Activated naive CD4-positive, alpha-beta T cell treated with anti-CD3 and anti-CD28 coated beads, Interleukin-2, amount 50 U/mL, for 72 hours (primary cell): ENCODE data around the gene NAT10. TPM values are rescaled to one million over a fixed set of nuclear protein-coding genes. Genes with fewer than 3 reads are reported as not detected.
"Not testable (repeated sequence)": the region's sequence is repeated elsewhere in the genome, so short reads cannot be mapped to it uniquely, and the experiment has no call there.

Experiments
- ATAC-seq, 2 donors: fragments of 150-1000 bp; cut with Tn5 transposase; 2 replicates each; pipeline ENCODE4 v1.10.0; 2021; ENCODE audit warnings: mild to moderate bottlenecking in 2 of 2, moderate library complexity in 2 of 2
- DNase-seq, 2 donors: peaks; one replicate each; pipeline ENCODE4 v3.0.0; 2021 to 2022; ENCODE audit warnings: low spot score in 2 of 2
- H3K27ac Mint-ChIP-seq, 2 donors: one replicate each; pipeline ENCODE4 v1.8.0; 2022; ENCODE audit warnings: mild to moderate bottlenecking in 2 of 2, mixed read lengths in 2 of 2
- H3K36me3 Mint-ChIP-seq, 2 donors: one replicate each; pipeline ENCODE4 v1.8.0; 2022; ENCODE audit warnings: mixed read lengths in 2 of 2
- H3K9me3 Mint-ChIP-seq, 2 donors: one replicate each; pipeline ENCODE4 v1.8.0; 2022; ENCODE audit warnings: mixed read lengths in 2 of 2
- total RNA-seq, 2 donors: library from RNA; stranded (reverse); gene quantifications; one replicate each; pipeline ENCODE4 v1.2.3, GENCODE V29; 2022

Gene NAT10
- total RNA-seq, 2 donors from 2014 or later: 53.9 to 154 TPM

DNA sequence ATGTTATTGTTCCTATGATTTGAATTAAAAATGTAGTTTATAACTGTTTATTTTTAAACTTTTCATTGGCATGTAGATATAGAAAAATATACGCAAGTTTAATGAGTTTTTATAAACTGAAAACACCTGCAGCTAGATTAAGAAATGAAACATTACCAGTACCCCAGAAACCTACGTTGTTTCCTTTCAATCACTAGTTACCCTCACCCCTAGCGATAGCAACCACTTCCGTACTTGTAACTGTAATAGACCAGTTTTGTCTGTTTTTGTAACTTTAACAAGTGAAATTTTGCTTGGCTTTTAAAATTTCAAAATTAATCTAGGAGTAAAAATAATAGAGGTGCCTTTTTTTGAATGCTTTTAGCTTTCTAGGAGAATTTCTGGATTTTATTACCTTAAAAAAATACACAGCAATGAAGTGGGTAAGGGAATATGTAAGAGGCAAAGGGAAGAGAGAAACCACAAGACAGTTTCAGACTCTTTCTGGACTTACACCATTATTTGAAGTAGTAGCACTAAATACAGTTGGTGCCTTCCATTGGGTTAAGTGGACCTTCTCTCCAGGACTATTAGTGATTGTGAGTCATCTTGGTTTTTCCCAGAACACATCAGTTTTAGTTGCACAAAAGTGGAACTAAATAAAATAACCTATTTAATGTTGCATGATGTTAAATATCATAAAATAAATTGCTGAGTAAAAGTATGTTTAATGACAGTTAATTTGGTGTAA, 18.7 kb upstream of the NAT10 start:
- Mint-ChIP-seq H3K9me3 (no peaks in the 10 kb centered on the region), H3K36me3 (peaks cover 30 to 45% of the 10 kb centered on the region in 2 donors), H3K27ac (peak overlapping the region in 1 of 2 donors; percentile 9)
- ATAC-seq (peak in 1 of 2 donors; percentile 49), DNase-seq (no peak)

DNA sequence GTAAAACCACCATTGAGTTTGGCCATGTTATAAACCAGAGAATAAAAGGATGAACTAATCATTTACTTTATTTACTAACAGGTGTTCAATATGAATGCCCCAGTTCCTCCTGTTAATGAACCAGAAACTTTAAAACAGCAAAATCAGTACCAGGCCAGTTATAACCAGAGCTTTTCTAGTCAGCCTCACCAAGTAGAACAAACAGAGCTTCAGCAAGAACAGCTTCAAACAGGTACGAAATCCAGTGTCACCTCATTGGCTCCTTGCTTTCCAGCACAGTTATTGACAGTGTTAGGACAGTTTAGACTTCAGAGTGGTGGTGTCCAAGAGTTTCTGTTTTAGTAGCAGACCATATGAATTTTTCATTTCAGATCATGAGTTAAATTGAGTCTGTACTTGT, 13.6 kb upstream of the NAT10 start:
- ATAC-seq: no peak
- Mint-ChIP-seq H3K9me3 (no peaks in the 10 kb centered on the region), H3K27ac (no peak overlapping the region), H3K36me3 (peaks cover 5 to 32% of the 10 kb centered on the region in 2 donors)
- DNase-seq: no peak

DNA sequence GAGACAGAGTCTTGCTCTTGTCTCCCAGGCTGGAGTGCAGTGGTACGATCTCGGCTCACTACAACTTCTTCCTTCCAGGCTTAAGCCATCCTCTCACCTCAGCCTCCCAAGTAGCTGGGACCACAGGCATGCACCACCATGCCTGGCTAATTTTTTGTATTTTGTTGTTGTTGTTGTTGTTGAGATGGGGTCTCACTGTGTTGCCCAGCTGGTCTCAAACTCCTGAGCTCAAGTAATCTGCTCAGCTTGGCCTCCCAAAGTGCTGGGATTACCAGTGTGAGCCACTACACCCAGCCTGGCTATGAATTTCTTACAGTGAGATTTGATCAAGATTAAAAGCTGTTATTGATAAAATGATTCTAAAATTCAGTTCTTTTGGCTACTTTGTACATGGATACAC, 10.5 kb upstream of the NAT10 start:
- peaks cover 9 to 24% of the 10 kb centered on the region in 2 donors for H3K36me3 Mint-ChIP-seq
- not testable (repeated sequence) for DNase-seq, H3K9me3 Mint-ChIP-seq, ATAC-seq
- peak overlapping the region; percentile 48 to 66 for H3K27ac Mint-ChIP-seq

DNA sequence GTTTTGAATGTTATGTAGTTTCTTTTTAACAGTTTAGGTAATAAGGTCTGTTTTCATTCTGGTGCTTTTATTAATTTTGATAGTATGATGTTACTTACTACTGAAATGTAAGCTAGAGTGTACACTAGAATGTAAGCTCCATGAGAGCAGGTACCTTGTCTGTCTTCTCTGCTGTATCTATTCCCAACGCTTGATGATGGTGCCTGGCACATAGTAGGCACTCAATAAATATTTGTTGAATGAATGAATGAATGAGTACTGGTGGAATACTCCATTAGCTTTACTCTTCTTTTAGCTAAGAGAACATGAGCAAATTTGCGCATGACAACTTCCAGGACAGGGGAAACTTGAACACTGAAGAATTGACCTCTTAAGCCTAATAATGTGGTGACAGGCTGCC, 6.6 kb upstream of the NAT10 start:
- Mint-ChIP-seq H3K9me3 (no peaks in the 10 kb centered on the region), H3K27ac (peak overlapping the region in 1 of 2 donors; percentile 36), H3K36me3 (peaks cover 4 to 16% of the 10 kb centered on the region in 2 donors)
- DNase-seq (no peak), ATAC-seq (no peak)

DNA sequence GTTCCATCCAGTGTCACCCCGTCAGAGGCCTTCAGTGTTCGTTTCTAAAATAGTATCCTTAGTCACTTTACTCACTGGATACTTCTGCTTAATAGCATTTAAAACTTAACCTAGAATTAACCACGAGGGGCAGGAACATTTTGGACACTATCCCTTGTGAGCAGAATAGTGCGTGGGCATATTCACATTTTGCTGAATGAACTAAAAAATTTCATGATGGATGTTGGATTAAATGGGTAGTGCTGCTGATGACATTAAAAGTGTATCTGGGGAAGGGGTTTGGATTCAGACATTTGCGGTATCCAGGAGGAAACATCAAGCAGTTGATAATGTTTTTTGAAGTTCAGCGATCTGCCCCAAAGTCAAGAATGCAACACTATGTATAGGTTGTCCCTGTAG, 750 bp upstream of the NAT10 start:
- Mint-ChIP-seq H3K36me3 (peaks cover 23 to 24% of the 10 kb centered on the region in 2 donors), H3K27ac (peak overlapping the region; percentile 99), H3K9me3 (no peaks in the 10 kb centered on the region)
- DNase-seq: no peak
- ATAC-seq: no peak

DNA sequence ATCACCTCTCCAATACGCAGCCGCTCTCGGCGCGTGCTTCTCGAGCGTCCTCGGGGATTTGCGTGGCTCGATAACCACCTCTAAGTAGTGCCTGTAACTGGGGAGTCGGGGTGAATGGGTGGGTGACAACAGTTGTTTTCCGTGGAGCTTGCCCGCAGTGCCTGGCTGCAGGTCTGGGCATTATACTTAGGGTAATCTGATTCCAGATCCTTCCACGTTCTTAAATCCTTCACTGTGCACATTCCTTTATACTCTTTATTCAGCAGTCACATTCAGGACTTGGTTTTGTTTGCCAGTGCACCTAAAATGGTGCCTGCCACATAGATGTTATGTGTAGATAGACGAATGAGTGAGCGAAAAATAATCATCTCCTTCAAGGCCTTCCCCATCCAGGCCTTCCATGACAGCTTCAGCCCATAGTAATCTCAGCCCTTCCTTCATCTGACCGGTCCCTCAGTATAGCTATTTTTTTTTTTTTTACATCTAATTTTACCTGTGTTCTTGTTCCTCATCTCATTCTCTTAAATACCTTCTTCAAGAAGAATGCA, 602 bp downstream of the NAT10 start:
- H3K36me3 Mint-ChIP-seq: peaks cover 29% of the 10 kb centered on the region in 2 donors
- DNase-seq: no peak
- H3K27ac Mint-ChIP-seq: peak overlapping the region; percentile 99
- ATAC-seq: no peak
- no peaks in the 10 kb centered on the region for H3K9me3 Mint-ChIP-seq

DNA sequence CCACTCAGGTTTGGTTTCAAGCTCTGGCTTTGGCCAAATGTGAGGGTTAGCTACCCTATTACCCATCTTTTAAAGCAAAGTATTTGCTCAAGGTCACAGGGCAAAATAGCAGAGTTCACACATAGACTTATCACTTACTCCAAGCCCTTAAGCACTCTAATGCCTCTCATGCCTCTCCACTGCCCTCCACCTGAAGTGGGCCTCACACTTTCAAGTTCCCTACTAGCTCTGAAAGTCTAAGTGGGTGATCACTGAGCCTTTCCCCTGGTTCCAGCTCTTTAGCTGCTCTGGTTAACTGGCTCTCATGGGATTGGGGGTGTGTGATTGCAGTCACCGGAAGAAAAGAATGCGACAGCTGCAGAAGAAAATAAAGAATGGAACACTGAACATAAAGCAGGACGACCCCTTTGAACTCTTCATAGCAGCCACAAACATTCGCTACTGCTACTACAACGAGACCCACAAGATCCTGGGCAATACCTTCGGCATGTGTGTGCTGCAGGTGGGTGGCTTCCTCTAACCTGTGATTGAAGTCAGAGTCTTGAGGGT, 6.4 kb downstream of the NAT10 start:
- no peaks in the 10 kb centered on the region for H3K9me3 Mint-ChIP-seq
- H3K36me3 Mint-ChIP-seq: peaks cover 28 to 43% of the 10 kb centered on the region in 2 donors
- DNase-seq (no peak), ATAC-seq (no peak)
- peak overlapping the region in 1 of 2 donors; percentile 57 for H3K27ac Mint-ChIP-seq

DNA sequence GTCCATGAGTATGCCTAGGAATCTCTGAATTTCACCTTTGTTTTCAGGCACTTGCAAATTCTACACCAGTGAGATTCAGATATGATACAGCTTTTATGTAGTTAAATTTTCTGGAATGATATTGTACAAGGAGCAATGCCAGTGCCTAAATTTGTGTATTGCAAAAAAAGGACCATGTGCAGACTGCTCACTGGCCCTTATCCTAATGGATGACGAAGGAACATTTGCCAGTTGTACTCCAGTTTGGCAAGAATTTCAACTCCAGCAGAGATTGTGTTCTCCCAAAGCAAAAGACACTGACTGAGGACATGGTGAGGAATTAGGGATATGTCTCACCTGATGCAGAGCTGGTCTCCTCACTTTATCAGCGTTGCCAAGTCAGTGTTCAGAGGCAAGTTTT, 8.6 kb downstream of the NAT10 start:
- Mint-ChIP-seq H3K27ac (no peak overlapping the region), H3K9me3 (no peaks in the 10 kb centered on the region), H3K36me3 (peaks cover 30 to 51% of the 10 kb centered on the region in 2 donors)
- DNase-seq (no peak), ATAC-seq (no peak)

DNA sequence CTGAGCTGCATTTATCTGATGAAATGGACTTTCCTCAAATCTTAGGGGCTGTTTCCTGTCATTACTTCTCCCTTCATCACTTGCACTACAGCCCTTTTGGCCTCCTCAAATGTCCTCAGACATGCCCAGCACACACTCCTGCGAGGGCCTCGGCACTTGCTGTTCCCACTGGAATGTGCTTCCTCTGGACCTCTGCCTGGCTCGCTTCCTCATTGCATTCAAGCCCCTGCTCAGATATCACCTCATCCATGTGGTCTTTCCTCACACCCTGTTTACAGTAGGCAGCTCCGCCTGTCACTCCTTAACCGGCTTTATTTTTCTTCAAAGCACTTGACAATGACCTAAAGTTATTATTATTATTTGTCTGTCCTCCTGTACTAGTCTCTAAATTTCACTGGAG, 9.0 kb downstream of the NAT10 start:
- no peak for DNase-seq
- ATAC-seq: no peak
- H3K36me3 Mint-ChIP-seq: peaks cover 26 to 46% of the 10 kb centered on the region in 2 donors
- H3K27ac Mint-ChIP-seq: no peak overlapping the region
- H3K9me3 Mint-ChIP-seq: no peaks in the 10 kb centered on the region

DNA sequence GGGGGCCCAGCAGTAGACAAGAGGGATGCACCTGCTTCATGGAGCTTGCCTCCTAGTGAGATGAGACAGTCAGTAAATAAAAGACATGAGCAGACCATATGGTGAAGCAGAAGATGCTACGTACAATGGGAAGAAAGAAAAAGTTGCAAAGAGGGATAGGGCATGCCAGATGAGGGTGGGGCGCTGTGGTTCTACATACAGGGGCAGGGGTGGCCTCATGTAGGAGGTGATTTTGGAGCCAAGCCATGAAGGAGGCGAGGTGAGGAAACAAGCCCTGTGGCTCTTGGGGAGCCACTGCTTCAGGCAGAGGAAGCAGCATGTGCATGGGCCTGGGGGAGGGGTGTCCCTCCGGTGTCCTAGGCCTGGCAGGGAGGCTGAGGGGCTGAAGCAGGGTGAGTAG, 15.2 kb downstream of the NAT10 start:
- no peak for ATAC-seq
- DNase-seq: no peak
- Mint-ChIP-seq H3K27ac (peak overlapping the region; percentile 10 to 75), H3K9me3 (no peaks in the 10 kb centered on the region), H3K36me3 (peaks cover 21 to 23% of the 10 kb centered on the region in 2 donors)

DNA sequence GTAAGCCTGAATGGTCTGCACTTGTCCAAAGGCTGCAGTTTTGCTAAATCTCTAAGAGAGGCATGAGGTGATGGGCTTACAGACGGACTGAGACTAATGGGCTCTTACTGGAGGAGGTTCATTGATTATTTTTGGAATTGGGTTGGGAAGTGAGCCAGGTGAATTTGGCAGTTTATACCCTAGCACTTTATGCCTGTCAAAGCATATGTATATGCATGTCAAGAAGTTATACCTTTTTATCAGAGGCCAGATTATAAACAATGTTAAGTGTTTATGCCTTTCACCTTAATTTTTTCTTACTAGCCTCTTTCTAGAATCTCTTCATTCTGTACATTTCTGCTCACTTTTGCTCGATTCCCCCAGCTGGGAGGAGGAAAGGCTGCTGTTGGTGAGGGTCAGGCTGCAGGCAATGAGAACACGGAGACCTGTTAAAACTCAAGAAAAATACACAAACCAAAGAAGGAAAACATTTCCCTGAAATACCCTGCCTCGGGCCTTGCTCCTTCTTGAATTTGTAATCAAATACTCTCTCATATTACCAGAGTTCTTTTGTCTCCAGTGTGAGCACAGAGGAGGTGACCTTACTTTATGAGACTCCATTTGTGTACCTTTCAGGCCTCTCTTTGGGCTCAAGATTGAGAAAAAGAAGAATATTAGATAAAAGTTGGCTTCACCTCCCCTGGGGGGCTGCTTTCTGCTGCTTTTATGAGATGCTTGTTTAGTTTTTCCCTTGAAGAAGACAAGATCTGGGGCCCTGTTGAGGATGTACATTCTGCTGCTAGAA, 19.6 kb downstream of the NAT10 start:
- ATAC-seq (no peak), DNase-seq (no peak)
- H3K9me3 Mint-ChIP-seq: no peaks in the 10 kb centered on the region
- peaks cover 5 to 12% of the 10 kb centered on the region in 2 donors for H3K36me3 Mint-ChIP-seq
- no peak overlapping the region for H3K27ac Mint-ChIP-seq

DNA sequence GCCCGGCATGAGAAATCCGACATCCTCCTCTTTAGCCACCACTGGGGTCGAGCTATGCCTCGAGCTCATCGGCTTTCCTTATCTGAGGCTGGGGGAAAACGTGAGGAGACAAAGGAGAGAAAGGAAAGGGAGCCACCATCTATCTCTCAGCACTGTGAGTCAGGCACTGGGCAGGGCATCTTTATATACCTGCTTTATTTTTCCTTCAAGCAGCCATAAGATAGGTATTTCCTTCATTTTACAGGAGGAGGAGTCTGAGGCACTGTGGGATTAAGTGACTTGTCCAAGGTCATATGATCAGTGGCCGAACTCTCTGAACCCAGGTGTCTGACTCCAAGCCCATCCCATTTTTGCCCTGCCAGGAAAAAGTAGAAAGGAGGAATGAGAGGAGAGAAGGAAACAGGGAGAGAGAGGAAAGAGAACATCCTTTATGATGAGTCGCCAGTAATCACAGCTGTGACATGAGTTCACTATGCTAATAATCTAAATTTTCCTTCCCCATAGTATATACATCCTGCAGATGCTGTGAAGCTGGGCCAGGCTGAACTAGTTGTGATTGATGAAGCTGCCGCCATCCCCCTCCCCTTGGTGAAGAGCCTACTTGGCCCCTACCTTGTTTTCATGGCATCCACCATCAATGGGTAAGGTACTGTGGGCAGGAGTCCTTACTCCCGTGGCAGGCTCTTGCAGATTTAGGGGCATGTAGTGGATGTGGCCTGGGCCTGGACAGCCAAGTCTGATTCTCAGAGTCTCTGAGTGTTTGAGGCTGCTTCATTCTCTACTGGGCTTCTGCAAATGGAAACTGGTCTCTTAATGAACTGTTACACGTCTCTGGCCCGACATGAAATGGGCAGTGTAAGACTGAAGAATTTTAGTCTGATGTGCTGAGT, 21.8 kb downstream of the NAT10 start:
- Mint-ChIP-seq H3K27ac (no peak overlapping the region), H3K36me3 (peaks cover 4 to 11% of the 10 kb centered on the region in 2 donors), H3K9me3 (no peaks in the 10 kb centered on the region)
- ATAC-seq: no peak
- no peak for DNase-seq

DNA sequence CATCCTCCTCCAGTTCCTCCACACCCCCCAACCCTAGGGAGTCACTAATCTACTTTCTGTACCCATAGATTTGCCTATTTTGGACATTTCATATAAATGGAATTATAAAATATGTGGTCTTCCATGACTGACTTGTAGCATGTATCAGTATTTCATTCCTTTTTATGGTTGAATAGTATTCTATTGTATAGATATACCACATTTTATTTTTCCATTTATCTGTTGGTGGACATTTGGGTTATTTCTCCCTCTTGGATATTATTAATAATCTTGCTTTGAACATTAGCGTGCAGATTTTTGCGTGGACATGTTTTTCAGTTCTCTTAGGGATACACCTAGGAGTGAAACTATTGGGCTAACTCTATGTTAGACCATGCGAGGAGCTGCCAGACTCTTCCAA, 23.4 kb downstream of the NAT10 start:
- H3K27ac Mint-ChIP-seq: no peak overlapping the region
- H3K9me3 Mint-ChIP-seq: no peaks in the 10 kb centered on the region
- ATAC-seq: no peak
- no peak for DNase-seq
- peaks cover 4 to 9% of the 10 kb centered on the region in 2 donors for H3K36me3 Mint-ChIP-seq

DNA sequence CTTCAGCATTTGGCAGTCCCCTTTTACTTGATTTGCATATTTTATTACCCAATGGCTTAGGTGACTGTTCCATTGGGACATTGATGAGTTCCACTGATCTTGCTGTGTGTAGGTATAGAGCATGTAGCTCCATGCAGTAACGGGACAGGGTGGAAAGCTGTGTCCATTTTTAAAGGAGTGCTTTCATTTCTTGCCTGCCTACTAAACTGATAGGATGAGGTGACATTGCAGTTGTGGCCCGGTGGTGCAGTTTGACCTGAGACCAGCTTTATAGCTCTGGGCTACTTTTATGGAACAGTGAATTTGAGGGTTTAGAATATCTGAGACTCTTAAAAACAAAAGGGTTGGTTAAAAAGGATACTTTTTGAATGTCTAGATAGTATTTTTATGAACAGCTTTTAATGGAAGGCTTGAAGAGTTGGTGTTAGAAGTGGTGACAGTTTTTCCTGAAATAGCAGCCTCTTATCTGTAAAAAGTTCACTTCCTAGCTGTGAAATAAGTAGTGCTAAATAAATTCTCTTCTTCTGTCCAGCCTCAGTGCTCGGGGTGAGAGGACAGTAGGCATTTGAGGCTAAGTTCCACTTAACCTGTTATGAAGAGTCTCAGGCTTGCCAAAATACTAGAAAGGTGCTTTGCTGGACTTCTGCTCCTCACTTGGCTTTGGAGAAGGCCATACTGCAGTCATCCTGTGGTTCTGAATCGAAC, 27.0 kb downstream of the NAT10 start:
- H3K27ac Mint-ChIP-seq: no peak overlapping the region
- H3K36me3 Mint-ChIP-seq: peaks cover 16 to 27% of the 10 kb centered on the region in 2 donors
- ATAC-seq: no peak
- no peaks in the 10 kb centered on the region for H3K9me3 Mint-ChIP-seq
- no peak for DNase-seq

DNA sequence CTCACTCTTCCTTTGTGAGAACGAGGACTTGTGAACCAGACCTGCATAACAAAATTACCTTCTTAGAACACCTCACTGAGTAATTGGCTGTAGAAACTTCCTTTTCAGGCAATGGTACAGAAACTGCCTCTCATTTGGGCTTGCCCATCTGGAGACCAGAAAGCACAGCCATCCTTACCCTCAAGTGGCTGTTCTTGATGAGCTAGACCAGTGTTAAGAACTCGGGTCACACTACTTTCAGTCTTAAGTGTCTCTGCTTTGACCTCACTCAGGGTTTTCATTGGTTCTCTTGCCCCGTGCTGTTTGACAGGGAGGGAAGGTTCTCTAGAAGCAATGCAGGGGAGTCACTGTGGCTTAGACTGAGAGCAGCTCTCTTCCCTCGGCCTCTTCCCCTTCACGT, 29.3 kb downstream of the NAT10 start:
- Mint-ChIP-seq H3K27ac (no peak overlapping the region), H3K36me3 (peaks cover 29 to 40% of the 10 kb centered on the region in 2 donors), H3K9me3 (no peaks in the 10 kb centered on the region)
- ATAC-seq: peak; percentile 49 to 52
- no peak for DNase-seq

DNA sequence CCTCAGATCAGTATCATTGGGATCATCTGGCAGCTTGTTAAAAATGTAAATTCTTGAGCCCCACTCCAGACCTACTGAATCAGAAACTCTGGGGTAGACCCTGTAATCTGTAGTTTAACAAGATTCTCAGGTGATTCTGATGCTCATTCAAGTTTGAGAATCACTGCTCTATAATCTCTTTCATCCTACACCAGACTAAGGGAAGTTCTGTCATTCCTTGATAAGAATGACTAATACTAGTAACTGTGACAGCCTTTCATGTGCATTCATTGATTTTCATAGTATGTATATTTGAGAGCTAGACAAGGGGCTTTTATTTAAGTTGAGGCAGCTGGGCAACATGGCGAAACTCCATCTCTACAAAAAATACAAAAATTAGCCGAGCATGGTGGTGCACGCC, 30.0 kb downstream of the NAT10 start:
- Mint-ChIP-seq H3K9me3 (no peaks in the 10 kb centered on the region), H3K36me3 (peaks cover 29 to 40% of the 10 kb centered on the region in 2 donors), H3K27ac (no peak overlapping the region)
- no peak for DNase-seq
- peak; percentile 92 to 93 for ATAC-seq
